Dermis blood vessel endothelial cell (primary cell): ENCODE data around the gene NFATC4. TPM values are rescaled to one million over a fixed set of nuclear protein-coding genes. Genes with fewer than 3 reads are reported as not detected.

Experiments
- DNase-seq: peaks from one replicate; pipeline ENCODE4 v3.0.0; 2010
- total RNA-seq: library from RNA; depleted of rRNA; stranded (reverse); fragments of >200 nt; gene quantifications from 2 replicates; pipeline ENCODE4 v1.2.3, GENCODE V29; 2014

Gene NFATC4
- total RNA-seq, 1 donor from 2014 or later: 11.1 TPM

DNA sequence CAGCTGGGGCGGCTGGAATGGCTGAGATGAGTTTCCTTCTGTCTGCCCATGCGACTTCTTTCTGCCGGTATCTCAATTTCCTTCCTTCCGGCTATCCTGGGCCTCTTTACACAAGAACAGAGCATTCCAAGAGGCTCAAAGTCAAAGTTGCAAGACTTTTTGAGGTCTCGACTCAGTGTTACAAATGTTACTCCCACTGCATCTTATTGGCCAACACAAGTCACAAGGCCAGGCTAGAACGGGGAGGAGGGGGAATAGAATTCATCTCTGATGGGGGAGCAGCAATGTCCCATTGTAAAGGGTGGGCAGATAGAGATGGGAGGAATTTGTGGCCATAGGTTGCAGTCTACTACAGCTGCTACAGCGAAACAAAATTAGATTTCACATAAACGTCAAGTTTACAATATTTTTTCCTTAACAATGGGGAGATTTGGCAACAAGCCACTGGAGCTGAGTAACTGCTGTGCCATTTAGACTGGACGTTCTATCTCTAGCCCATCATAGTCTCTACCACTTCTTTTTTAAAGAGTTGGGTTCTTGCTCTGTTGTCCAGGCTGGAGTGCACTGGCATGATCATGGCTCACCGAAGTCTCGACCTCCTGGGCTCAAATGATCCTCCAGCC, 21.4 kb downstream of the NFATC4 start:
- DNase-seq: peak; percentile 63

GRCh38 chr14:24390701-24391468, 22.9 kb downstream of the NFATC4 start:
- no peak for DNase-seq

- DNase-seq: peak; percentile 60
Observed at GRCh38 chr14:24392325-24393091, 24.5 kb downstream of the NFATC4 start.

DNA sequence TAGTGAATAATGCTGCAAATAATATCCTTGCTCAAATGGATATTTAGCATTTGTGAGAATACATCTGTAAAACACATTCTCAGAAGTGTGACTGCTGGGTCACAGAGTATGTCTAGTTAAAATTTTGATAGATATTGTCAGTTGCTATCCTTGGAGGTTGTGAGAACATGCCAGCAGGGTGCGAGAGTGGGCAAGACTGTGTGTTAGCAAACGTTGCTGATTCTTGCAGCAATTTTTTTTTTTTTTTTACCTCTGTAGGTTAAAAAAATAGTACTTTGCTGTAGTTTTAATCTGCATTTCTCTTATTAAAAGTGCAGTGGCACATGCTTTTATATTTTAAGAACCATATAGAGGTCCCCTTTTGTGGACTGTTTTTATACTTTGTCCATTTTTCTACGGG, 26.3 kb downstream of the NFATC4 start:
- no peak for DNase-seq

GRCh38 chr14:24395609-24396582, 27.9 kb downstream of the NFATC4 start:
- no peak for DNase-seq

GRCh38 chr14:24397639-24398292, 29.8 kb downstream of the NFATC4 start:
- no peak for DNase-seq

- no peak for DNase-seq
Observed at GRCh38 chr14:24398293-24398652, 30.3 kb downstream of the NFATC4 start.

GRCh38 chr14:24398653-24399446, 30.9 kb downstream of the NFATC4 start, which contains the start of gene NYNRIN:
Gene NYNRIN (plus strand): TSS chr14:24399003. CDS start chr14:24399247, 244 bp downstream.
- DNase-seq: peak; percentile 57

- no peak for DNase-seq
Observed at GRCh38 chr14:24399447-24399822, 31.5 kb downstream of the NFATC4 start.

DNA sequence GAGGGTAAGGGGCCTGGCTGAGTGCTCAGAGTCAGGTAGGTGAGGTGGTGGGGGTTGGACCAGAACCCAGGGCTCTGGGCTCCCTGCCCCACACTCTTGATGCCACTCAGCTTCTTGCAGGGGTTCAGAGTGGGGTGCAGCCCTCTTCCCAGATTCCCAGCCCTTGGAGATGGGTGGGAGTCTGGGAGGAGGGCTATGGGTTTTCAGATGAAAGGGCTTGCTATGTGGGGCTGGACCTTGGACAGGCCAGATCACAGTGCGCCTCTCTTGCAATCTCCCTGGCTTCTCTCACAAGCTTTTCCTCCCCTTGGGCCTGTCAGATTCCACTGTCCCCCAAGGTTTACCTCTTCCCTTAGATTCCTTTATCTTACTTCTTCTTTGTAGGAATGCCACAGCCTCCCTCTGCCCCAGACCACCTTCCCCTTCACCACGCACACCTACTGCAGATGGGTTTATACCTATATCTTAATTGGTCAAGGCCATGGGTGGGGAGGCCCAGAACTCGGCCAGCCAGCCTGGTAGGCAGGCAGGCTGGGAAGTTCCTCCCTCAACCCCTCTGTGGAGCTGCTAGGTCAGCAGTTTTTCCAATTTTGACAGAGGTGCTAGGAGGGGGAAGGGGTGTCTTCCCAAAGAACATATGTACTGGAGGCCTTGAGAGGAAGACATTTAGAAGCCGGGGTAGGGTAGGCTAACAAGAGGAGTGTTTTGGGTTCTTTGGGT, 32.2 kb downstream of the NFATC4 start:
- DNase-seq: no peak

DNA sequence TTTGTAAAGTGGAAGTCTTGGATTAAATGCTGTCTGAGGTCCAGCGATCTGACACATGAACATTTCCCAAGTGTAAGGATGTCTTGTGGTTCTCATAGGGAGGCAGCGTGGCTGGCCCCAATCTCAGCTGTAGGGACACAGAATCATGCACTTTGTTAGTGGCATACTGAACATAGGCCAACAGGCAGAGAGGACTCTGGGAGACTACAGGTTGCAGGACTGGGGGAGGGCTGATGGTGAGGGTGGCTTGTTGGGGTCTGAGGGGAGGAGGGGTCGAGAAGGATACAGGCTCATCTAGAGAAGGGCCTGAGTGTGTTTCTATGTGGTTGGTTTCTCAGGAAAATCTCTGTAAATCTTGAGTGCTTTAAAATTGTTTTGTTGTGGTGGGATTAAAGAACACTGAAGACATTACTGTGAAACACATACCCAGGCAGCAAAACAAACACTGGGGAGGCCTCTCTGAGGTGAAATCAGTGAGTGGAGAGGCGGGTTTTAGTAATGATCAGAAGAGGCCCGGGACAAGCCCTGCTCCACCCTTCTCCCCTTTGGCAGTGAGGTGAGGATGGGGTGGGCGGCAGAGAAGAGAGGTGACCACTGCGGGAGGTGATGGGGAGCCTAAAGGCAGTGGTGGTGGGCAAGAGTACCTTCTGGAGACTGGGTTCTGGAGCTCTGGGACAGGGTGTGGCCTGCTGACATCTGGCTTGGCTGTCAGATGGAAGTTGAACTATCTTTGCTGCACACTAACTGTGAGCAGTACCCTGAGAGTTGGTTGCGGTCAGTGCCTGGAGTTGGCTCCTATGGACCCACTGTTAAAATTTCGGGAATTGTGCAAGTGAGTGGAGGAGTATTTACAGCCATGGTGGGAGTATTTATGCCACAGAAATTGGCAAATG, 34.1 kb downstream of the NFATC4 start:
- no peak for DNase-seq

DNA sequence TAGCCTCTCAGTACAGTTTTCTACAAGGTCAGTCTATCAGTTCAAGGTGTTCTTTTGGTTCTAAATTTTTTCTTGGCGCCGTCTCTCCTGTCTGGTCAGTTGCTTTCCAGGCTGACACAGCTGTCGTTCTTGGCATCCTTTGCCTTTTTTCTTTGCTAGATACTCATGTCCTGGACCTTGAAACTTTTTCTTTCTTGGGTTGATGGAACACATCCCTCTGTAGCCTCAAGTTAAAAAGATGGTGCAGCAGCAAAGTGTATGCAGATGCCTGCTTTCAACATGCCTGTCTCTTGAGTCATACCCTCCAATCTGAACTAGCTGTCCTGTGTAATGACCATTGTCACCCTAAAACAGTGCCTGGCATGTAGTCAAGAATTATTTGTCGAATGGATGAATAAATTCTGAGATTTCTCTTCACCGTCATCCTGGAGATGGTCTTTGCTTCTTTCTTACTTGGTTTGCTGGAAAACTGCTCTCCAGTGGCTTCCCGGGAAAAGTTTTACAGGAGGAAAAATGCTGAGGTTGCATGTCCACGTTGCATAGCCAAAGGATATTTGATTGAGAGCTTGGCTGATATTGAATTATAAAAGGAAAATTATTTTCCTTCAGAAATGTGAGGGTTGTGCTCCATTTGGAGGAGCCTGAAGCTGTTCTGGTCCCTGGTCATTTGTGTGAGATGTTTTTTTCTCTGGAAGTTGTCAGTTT, 35.5 kb downstream of the NFATC4 start:
- peak; percentile 26 for DNase-seq

DNA sequence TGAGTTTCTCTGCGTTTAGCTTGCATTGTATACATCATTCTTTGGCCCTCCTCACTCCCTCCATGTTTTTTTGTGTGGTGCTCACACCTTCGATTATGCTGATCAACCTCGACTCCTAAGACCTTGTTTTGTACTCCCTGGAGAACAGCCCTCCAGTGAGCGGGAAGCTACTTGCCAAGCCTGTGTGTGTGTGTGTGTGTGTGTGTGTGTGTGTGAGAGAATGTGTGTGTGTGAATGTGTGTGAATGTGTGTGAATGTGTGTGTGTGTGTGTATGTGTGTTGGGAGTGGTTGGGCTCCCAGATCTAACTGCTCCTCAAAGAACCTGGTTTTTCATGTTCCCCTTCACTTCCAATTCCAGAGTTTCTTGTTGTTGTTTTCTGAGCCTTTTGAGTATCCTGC, 36.8 kb downstream of the NFATC4 start:
- DNase-seq: no peak

- DNase-seq: no peak
Observed at GRCh38 chr14:24406416-24406815, 38.4 kb downstream of the NFATC4 start.

DNA sequence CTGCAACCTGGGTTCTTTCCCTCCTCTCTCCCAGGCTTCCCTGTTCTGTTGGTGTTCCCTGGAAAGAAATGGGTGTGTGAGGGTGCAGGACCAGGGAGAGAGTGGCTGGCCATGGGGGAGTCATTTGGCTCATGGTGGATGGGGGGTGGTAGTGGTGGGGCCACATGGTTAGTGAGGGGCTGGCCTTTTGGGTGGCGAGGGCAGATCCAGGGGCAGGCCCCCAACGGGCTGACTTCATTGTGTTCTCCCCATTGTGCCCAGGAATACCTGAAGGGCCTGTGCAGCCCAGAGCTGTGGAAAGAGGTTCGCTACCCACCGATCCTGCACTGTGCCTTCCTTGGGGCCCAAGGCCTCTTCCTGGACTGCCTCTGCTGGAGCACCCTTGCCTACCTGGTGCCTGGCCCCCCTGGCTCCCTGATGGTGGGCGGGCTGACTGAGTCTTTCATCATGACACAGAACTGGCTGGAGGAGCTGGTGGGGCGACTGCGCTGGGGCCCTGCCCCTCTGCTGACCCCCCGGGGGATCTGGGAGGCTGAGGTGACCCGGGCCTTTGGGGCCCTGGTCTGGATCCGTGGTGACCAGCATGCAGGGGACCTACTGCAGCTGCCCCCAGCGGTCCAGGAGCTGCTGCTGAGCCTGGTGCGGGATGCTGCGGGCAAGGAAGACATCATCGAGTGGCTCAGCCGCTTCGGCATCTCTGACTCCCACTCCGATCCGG, 39.8 kb downstream of the NFATC4 start:
- DNase-seq: no peak

DNA sequence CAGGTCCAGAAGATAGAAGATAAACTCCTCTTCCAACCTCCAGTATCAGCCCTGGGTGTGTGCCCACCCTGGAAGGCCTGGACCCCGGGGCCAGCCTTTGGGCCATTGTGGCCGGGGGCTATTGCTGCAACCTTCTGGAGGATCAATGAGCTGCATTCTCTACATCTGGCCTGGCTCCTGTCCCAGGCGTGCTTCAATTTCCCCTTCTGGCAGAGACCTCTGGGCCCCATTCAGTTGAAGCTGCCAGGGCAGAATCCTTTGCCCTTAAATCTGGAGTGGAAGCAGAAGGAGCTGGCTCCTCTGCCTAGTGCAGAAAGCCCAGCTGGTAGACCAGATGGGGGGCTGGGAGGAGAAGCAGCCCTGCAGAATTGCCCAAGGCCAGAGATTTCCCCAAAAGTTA, 40.8 kb downstream of the NFATC4 start:
- DNase-seq: no peak

DNA sequence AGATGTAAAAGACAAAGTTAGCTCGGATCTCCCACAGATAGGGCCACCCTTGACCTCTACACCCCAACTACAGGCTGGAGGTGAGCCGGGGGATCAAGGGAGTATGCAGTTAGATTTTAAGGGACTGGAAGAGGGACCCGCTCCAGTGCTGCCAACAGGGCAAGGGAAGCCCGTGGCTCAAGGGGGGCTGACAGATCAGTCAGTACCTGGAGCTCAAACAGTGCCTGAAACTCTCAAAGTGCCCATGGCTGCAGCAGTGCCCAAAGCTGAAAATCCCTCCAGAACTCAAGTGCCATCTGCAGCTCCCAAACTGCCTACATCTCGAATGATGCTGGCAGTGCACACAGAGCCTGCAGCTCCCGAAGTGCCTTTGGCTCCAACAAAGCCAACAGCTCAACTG, 41.2 kb downstream of the NFATC4 start:
- no peak for DNase-seq

DNA sequence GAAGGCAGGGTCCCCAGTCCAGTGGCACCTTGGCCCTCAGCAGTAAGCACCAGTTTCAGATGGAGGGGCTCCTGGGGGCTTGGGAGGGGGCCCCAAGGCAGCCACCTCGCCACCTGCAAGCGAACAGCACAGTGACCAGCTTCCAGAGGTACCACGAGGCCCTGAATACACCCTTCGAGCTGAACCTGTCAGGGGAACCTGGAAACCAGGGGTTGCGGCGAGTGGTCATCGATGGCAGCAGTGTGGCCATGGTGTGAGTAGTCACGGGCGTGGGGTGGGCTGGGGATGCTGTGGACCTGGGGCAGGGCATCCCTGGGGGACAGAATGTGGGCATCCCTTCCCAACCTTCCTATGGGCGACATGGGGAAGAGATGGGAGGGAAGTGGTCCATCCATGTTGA, 42.0 kb downstream of the NFATC4 start:
- no peak for DNase-seq
